SK-N-SH treated with all-trans-retinoic acid at 6 μM for 48 hours (cell line): ENCODE measurements around the gene TSC22D1.

Experiments used
- ARNTL ChIP-seq: fragments of 450-650 bp; formaldehyde crosslinking; IDR thresholded peaks from 2 replicates; pipeline ENCODE4 v1.5.0; 2020; ENCODE audit warnings: low read depth, mild to moderate bottlenecking, moderate library complexity, borderline replicate concordance
- BACH2 ChIP-seq: fragments of 250-450 bp; sonication (Bioruptor Pico); IDR thresholded peaks from 2 replicates; pipeline ENCODE4 v1.9.0; 2021; ENCODE audit warnings: mild to moderate bottlenecking, borderline replicate concordance
- ESRRG ChIP-seq: fragments of 250-450 bp; sonication (Bioruptor Pico); IDR thresholded peaks from 2 replicates; pipeline ENCODE4 v1.6.1; 2021; ENCODE audit warnings: mild to moderate bottlenecking
- GLIS3 ChIP-seq: fragments of 250-450 bp; sonication (Bioruptor Pico); IDR thresholded peaks from 2 replicates; pipeline ENCODE4 v1.5.0; 2020; ENCODE audit warnings: mild to moderate bottlenecking, moderate library complexity
- ZFP3 ChIP-seq: fragments of 250-450 bp; sonication (Bioruptor Pico); IDR thresholded peaks from 2 replicates; pipeline ENCODE4 v1.5.0; 2020; ENCODE audit warnings: mild to moderate bottlenecking, moderate library complexity
- ZFP30 ChIP-seq: fragments of 450-650 bp; formaldehyde crosslinking; IDR thresholded peaks from 2 replicates; pipeline ENCODE4 v1.5.0; 2022; ENCODE audit warnings: mild to moderate bottlenecking, moderate library complexity
- TF ChIP-seq, protein P1 (sequence below): fragments of 250-450 bp; sonication (Bioruptor Pico); IDR thresholded peaks from 2 replicates; pipeline ENCODE4 v1.5.1; 2020; ENCODE audit warnings: low read depth, mild to moderate bottlenecking, moderate library complexity
- TF ChIP-seq, protein P2 (sequence below): fragments of 250-450 bp; sonication (Bioruptor Pico); IDR thresholded peaks from 2 replicates; pipeline ENCODE4 v1.8.0; 2020; ENCODE audit warnings: mild to moderate bottlenecking, moderate library complexity, borderline replicate concordance

DNA sequence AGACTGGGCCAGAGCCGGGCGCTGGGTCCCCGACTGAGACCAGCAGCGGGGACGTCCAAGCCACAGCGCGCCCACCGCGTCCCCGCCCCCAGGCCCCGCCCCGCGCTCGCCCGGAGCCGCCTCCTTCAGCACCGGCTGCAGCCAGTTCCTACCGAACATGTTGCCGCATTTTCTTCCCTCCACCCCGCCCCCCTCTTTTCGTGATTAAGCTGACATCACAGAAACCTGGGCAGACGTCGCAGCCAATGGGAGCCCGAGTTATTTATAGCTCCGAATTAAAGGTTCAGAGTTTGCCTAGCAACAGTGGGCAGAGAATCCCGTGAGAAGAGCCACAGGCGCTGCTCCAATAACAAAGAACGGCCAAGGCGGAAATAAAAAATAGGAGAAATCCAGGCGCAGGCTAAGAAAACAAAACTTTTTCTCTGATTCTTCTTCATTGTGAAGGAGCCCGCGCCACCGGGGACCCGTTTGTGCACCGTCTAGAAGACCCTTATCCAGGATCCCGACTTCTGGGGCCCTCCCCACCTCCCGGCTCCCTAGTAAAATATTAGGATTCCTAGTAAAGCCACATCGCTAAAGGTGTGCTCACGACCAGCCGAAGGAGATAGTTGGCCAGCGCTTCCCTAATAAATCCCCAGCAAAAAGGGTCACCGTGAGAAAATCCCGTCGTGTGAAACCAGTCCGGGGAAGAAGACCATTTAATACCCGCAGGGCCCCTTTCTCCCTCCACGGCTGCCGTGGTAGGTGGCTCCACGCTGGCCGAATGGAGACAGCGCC lies 140.8 kb downstream of the TSC22D1 start:
- TF ChIP-seq ESRRG (CRISPR knock-in tag) (no peak), ZFP3 (no peak), GLIS3 (CRISPR knock-in tag) (no peak), BACH2 (no peak), ZFP30 (no peak), ARNTL (CRISPR knock-in tag) (no peak)
- TF ChIP-seq, protein P1, sequence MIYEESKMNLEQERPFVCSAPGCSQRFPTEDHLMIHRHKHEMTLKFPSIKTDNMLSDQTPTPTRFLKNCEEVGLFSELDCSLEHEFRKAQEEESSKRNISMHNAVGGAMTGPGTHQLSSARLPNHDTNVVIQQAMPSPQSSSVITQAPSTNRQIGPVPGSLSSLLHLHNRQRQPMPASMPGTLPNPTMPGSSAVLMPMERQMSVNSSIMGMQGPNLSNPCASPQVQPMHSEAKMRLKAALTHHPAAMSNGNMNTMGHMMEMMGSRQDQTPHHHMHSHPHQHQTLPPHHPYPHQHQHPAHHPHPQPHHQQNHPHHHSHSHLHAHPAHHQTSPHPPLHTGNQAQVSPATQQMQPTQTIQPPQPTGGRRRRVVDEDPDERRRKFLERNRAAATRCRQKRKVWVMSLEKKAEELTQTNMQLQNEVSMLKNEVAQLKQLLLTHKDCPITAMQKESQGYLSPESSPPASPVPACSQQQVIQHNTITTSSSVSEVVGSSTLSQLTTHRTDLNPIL (CRISPR knock-in tag): no peak
- TF ChIP-seq, protein P2, sequence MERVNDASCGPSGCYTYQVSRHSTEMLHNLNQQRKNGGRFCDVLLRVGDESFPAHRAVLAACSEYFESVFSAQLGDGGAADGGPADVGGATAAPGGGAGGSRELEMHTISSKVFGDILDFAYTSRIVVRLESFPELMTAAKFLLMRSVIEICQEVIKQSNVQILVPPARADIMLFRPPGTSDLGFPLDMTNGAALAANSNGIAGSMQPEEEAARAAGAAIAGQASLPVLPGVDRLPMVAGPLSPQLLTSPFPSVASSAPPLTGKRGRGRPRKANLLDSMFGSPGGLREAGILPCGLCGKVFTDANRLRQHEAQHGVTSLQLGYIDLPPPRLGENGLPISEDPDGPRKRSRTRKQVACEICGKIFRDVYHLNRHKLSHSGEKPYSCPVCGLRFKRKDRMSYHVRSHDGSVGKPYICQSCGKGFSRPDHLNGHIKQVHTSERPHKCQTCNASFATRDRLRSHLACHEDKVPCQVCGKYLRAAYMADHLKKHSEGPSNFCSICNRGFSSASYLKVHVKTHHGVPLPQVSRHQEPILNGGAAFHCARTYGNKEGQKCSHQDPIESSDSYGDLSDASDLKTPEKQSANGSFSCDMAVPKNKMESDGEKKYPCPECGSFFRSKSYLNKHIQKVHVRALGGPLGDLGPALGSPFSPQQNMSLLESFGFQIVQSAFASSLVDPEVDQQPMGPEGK (CRISPR knock-in tag): no peak
